B cell (primary cell): ENCODE measurements around the gene STMN3. TPM values are rescaled to one million over a fixed set of nuclear protein-coding genes. Genes with fewer than 3 reads are reported as not detected.

ENCODE experiments used
- ATAC-seq: fragments of 200-7000 bp; cut with Tn5 transposase; one replicate; pipeline ENCODE4 v1.10.0; 2021; ENCODE audit warnings: low read depth, mild to moderate bottlenecking, moderate number of reproducible peaks, moderate library complexity
- CTCF ChIA-PET: fragments of 350-600 bp; sonication (Branson Sonifier 250); formaldehyde crosslinking; loops from one replicate; lab custom pipeline; 2021; ENCODE audit warnings: antibody characterized with exemption, inconsistent platforms; lab: Charles Lee
- POLR2A ChIA-PET: fragments of 350-600 bp; sonication (Branson Sonifier 250); formaldehyde crosslinking; loops from one replicate; lab custom pipeline; 2021; ENCODE audit warnings: antibody characterized with exemption; lab: Charles Lee
- DNase-seq: peaks from one replicate; pipeline ENCODE4 v3.0.0; 2013
- H2AFZ ChIP-seq: 2 replicates; pipeline ENCODE4 v1.6.1; 2012; ENCODE audit warnings: mild to moderate bottlenecking, low read depth, low read length; ENCODE audit not compliant: insufficient read depth, poor library complexity, severe bottlenecking
- H3K27ac ChIP-seq, 2 donors: 1 replicate in 1 of 2; 2 replicates in 1 of 2; pipeline ENCODE4 v1.5.1; 2012 to 2013; ENCODE audit warnings: low read length in 2 of 2, mild to moderate bottlenecking in 2 of 2, moderate library complexity in 1 of 2
- H3K27me3 ChIP-seq, 4 experiments: fragments of 200-600 bp in 1 of 4; sonication (generic) in 1 of 4; replicated peaks in 1 of 4; 1 replicate in 2 of 4; 2 replicates in 2 of 4; pipeline versions ENCODE4 v1.6.1 to v1.7.0; 2013 to 2016; ENCODE audit warnings: low read length in 3 of 4, mild to moderate bottlenecking in 2 of 4, mixed read lengths in 1 of 4, moderate library complexity in 1 of 4; ENCODE audit not compliant: insufficient read depth in 4 of 4, control insufficient read depth in 3 of 4; ENCODE audit errors: control extremely low read depth in 1 of 4
- H3K36me3 ChIP-seq, 2 experiments: replicated peaks in 1 of 2; 1 replicate in 1 of 2; 2 replicates in 1 of 2; pipeline versions ENCODE4 v1.6.1 to v1.7.1; 2013; ENCODE audit warnings: low read length in 1 of 2; ENCODE audit not compliant: insufficient read depth in 2 of 2, control insufficient read depth in 1 of 2; ENCODE audit errors: control extremely low read depth in 1 of 2, extremely low read depth in 1 of 2
- H3K4me1 ChIP-seq, 2 donors: fragments of 200-600 bp in 1 of 2; sonication (generic) in 1 of 2; 1 replicate in 1 of 2; 2 replicates in 1 of 2; pipeline versions ENCODE4 v1.5.1 to v1.6.1; 2013 to 2017; ENCODE audit warnings: low read length in 2 of 2; ENCODE audit not compliant: control insufficient read depth in 2 of 2, insufficient read depth in 2 of 2
- H3K4me2 ChIP-seq: replicated peaks from 2 replicates; pipeline ENCODE3; 2012; ENCODE audit warnings: mild to moderate bottlenecking, low read depth, low read length; ENCODE audit not compliant: poor library complexity, severe bottlenecking
- H3K4me3 ChIP-seq, 5 experiments: fragments of 200-600 bp in 1 of 5; sonication (generic) in 1 of 5; 1 replicate in 3 of 5; 2 replicates in 2 of 5; pipeline versions ENCODE4 v1.5.1 to v1.7.0; 2011 to 2016; ENCODE audit warnings: low read length in 4 of 5, mild to moderate bottlenecking in 4 of 5, low read depth in 2 of 5, control low read depth in 1 of 5, moderate library complexity in 1 of 5; ENCODE audit not compliant: insufficient read depth in 1 of 5; ENCODE audit errors: control extremely low read depth in 1 of 5, extremely low read depth in 1 of 5
- H3K79me2 ChIP-seq: fragments of 200-600 bp; sonication (generic); one replicate; pipeline ENCODE4 v1.6.0; 2016; ENCODE audit warnings: low read length; ENCODE audit not compliant: control insufficient read depth, insufficient read depth
- H3K9ac ChIP-seq: fragments of 200-600 bp; sonication (generic); 2 replicates; pipeline ENCODE4 v1.6.1; 2017; ENCODE audit warnings: mild to moderate bottlenecking, low read length, moderate library complexity
- H3K9me3 ChIP-seq, 3 donors: one replicate each; pipeline versions ENCODE4 v1.6.1 to v1.7.1; 2013; ENCODE audit warnings: low read length in 2 of 3; ENCODE audit not compliant: control insufficient read depth in 2 of 3, insufficient read depth in 1 of 3; ENCODE audit errors: control extremely low read depth in 1 of 3
- H4K20me1 ChIP-seq: 2 replicates; pipeline ENCODE4 v1.6.0; 2012; ENCODE audit warnings: mild to moderate bottlenecking, low read length; ENCODE audit not compliant: insufficient read depth, control insufficient read depth, poor library complexity, severe bottlenecking
- H3K27ac Mint-ChIP-seq: one replicate; pipeline ENCODE4 v1.8.0; 2021; ENCODE audit warnings: mixed read lengths
- H3K27me3 Mint-ChIP-seq: one replicate; pipeline ENCODE4 v1.8.0; 2021; ENCODE audit warnings: mixed read lengths
- H3K4me1 Mint-ChIP-seq: one replicate; pipeline ENCODE4 v1.8.0; 2021; ENCODE audit warnings: mixed read lengths
- H3K4me3 Mint-ChIP-seq: one replicate; pipeline ENCODE4 v1.8.0; 2021; ENCODE audit warnings: mixed read lengths
- H3K9me3 Mint-ChIP-seq: one replicate; pipeline ENCODE4 v1.8.0; 2022; ENCODE audit warnings: mixed read lengths; ENCODE audit not compliant: insufficient read depth
- EZH2 ChIP-seq: IDR thresholded peaks from 2 replicates; pipeline ENCODE4 v1.6.1; 2012; ENCODE audit warnings: borderline replicate concordance, low read depth, mild to moderate bottlenecking, moderate library complexity, low read length; ENCODE audit not compliant: insufficient read depth, poor library complexity, severe bottlenecking
- WGBS: methylation state at CpG from one replicate; pipeline ENCODE4 v1.1.5; 2013; ENCODE audit warnings: missing lambda C conversion rate; ENCODE audit not compliant: insufficient coverage; 5-methylcytosine and 5-hydroxymethylcytosine counted together
- intact Hi-C: fragments of 100-400 bp; cut with micrococcal nuclease; formaldehyde crosslinking; loops from one replicate; pipeline ENCODE4 v1.10.0; 2022
- polyA plus RNA-seq: library from polyadenylated mRNA; depleted of rRNA; stranded (reverse); fragments of >200 nt; gene quantifications from 2 replicates; pipeline ENCODE4 v1.2.3, GENCODE V29; 2012
- total RNA-seq, 2 donors: library from RNA; stranded (reverse); fragments of 120-200 nt in 1 of 2; gene quantifications; 1 replicate in 1 of 2; 2 replicates in 1 of 2; pipeline versions ENCODE4 v1.2.3 to v1.2.4, GENCODE V29; 2013 to 2022
- TF ChIP-seq, protein P1 (sequence below): fragments of 200-600 bp; IDR thresholded peaks from one replicate; pipeline ENCODE4 v1.8.0; 2022; ENCODE audit warnings: antibody characterized with exemption, mild to moderate bottlenecking

The STMN3 gene
- total and polyA plus RNA-seq, 2 donors (not counting 1 experiment from before 2014, with no cell fraction given) = 35.0 to 59.4 TPM

DNA sequence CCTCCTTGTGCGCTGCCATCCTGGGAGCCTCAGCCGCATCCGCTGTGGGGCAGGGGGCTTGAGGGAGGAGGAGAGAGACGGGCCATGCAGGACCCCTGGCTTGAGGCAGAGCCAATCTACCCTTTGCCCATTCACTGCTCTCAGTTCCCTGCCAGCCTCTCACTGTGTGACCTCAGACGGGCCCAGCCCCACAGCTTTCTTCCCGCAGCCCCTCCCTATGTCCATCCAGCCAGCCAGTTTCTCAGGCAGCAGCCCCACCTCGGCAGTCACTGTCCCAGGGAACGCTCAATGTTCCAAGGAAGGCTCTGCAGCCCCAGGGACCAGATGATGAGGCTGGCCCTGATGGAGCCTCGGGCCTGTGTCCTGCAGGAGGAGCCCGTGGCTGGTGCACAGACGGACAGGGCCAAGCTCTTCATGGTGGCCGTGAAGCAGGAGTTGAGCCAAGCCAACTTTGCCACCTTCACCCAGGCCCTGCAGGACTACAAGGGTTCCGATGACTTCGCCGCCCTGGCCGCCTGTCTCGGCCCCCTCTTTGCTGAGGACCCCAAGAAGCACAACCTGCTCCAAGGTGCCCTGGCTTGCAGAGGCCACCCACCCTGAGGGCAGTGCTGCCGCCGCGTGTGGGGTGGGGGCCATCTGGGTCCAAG, 39.3 kb upstream of the STMN3 start:
- POLR2A ChIA-PET = no interaction called here
- H3K27ac Mint-ChIP-seq = peak overlapping the region; percentile 59
- DNase-seq = peak; percentile 16

More for the DNA sequence above, 39.3 kb upstream of the STMN3 start:
- 93% methylated on average over 18 of the region's 20 CpGs for WGBS
- no peak overlapping the region for H2AFZ ChIP-seq
- peaks cover 28% of the 10 kb centered on the region for H4K20me1 ChIP-seq
- H3K4me3 ChIP-seq = no peak overlapping the region
- Mint-ChIP-seq H3K4me1 (peaks cover 15% of the 10 kb centered on the region), H3K27me3 (no peaks in the 10 kb centered on the region), H3K9me3 (no peaks in the 10 kb centered on the region), H3K4me3 (no peak overlapping the region)
- no peak for TF ChIP-seq EZH2
- TF ChIP-seq, protein P1, sequence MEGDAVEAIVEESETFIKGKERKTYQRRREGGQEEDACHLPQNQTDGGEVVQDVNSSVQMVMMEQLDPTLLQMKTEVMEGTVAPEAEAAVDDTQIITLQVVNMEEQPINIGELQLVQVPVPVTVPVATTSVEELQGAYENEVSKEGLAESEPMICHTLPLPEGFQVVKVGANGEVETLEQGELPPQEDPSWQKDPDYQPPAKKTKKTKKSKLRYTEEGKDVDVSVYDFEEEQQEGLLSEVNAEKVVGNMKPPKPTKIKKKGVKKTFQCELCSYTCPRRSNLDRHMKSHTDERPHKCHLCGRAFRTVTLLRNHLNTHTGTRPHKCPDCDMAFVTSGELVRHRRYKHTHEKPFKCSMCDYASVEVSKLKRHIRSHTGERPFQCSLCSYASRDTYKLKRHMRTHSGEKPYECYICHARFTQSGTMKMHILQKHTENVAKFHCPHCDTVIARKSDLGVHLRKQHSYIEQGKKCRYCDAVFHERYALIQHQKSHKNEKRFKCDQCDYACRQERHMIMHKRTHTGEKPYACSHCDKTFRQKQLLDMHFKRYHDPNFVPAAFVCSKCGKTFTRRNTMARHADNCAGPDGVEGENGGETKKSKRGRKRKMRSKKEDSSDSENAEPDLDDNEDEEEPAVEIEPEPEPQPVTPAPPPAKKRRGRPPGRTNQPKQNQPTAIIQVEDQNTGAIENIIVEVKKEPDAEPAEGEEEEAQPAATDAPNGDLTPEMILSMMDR = no peak
- peaks cover 18 to 20% of the 10 kb centered on the region in 2 donors for H3K4me1 ChIP-seq
- peaks cover 5% of the 10 kb centered on the region for H3K79me2 ChIP-seq
- no peak overlapping the region for H3K4me2 ChIP-seq
- no peak overlapping the region for H3K9ac ChIP-seq
- peaks cover 0 to 5% (median 0%) of the 10 kb centered on the region in 4 experiments for H3K27me3 ChIP-seq
- intact Hi-C loops = no loop called here
- H3K36me3 ChIP-seq = peaks cover 0 to 5% of the 10 kb centered on the region in 2 experiments
- H3K27ac ChIP-seq = no peak overlapping the region
- peaks cover 0 to 5% (median 0%) of the 10 kb centered on the region in 3 donors for H3K9me3 ChIP-seq
- CTCF ChIA-PET = no interaction called here
- no peak for ATAC-seq
